ENCODE results near the gene GIT2.

The GIT2 gene

DNA sequence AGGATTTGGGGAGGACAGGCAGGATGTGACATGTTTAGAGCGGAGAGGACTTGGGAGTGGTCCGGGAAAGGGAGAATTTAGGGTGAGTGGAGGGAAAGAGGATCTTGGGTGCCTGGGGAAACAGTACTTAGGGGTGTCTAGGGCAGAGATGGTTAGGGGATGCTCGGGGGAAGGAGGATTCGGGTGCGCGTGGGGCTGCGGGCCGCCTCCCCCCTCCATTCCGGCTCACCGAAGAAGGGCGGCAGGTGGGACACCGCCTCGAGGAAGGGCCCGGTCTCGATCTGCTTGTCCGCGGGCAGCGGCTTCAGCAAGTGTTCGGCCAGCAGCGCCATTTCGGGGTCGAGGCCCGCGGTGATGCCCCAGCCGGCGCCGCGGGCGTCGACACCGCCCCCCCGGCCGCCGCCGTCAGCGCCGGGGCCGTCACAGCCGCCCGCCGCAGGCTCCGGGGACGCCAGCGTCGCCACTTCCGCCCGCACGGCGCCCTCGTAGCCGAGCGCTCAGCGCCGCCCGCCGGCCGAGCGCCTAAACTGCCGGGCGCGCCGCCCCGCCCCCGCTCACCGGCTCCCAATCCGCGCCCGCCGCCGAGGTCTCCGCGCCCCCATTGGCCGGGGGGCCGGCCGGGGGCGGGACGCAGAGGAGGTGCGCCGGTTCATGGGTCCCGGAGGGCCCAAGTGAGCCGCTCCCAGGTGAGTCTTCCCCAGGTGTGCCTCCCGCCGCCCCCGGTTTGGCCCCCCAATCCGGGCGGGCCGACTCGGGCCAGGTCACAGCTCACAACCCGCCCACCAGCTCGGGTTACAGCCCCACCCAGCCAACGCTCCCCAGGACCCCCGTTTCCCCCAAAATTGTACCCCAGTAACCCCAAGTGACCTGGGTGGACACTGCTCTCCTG lies 115.9 kb downstream of the GIT2 start, which contains the start of gene GLTP (continued):
- TF ChIP-seq, protein P1, sequence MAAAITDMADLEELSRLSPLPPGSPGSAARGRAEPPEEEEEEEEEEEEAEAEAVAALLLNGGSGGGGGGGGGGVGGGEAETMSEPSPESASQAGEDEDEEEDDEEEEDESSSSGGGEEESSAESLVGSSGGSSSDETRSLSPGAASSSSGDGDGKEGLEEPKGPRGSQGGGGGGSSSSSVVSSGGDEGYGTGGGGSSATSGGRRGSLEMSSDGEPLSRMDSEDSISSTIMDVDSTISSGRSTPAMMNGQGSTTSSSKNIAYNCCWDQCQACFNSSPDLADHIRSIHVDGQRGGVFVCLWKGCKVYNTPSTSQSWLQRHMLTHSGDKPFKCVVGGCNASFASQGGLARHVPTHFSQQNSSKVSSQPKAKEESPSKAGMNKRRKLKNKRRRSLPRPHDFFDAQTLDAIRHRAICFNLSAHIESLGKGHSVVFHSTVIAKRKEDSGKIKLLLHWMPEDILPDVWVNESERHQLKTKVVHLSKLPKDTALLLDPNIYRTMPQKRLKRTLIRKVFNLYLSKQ (tag by site-specific recombination; IDR thresholded peaks at IDR 0.05; ENCODE audit: borderline replicate concordance) = 0 out of 2 replicates have a peak, but pooled peaks have one; percentile 4
- 0 out of 2 replicates have a peak, but pooled peaks have one; percentile 53 for TF ChIP-seq ZSCAN23 (tag by site-specific recombination; IDR thresholded peaks at IDR 0.05)
- no peak for TF ChIP-seq ZNF223 (tag by site-specific recombination; IDR thresholded peaks at IDR 0.05)
- TF ChIP-seq ZNF776 (tag by site-specific recombination; IDR thresholded peaks at IDR 0.05; ENCODE audit: borderline replicate concordance) = no peak
- TF ChIP-seq YY1 (tag by site-specific recombination; IDR thresholded peaks at IDR 0.05) = peak; percentile 37; the same call in 1 of the 2 replicates
- TF ChIP-seq FEZF1 (tag by site-specific recombination; IDR thresholded peaks at IDR 0.05) = no peak
- TF ChIP-seq, protein P2, sequence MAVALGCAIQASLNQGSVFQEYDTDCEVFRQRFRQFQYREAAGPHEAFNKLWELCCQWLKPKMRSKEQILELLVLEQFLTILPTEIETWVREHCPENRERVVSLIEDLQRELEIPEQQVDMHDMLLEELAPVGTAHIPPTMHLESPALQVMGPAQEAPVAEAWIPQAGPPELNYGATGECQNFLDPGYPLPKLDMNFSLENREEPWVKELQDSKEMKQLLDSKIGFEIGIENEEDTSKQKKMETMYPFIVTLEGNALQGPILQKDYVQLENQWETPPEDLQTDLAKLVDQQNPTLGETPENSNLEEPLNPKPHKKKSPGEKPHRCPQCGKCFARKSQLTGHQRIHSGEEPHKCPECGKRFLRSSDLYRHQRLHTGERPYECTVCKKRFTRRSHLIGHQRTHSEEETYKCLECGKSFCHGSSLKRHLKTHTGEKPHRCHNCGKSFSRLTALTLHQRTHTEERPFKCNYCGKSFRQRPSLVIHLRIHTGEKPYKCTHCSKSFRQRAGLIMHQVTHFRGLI (tag by site-specific recombination; IDR thresholded peaks at IDR 0.05) = no peak; the same call in 1 of the 2 replicates
- no peak for TF ChIP-seq HOXD13 (CRISPR knock-in tag; IDR thresholded peaks at IDR 0.05; ENCODE audit: borderline replicate concordance)
- no peak for TF ChIP-seq ZFP41 (tag by site-specific recombination; IDR thresholded peaks at IDR 0.05; ENCODE audit: borderline replicate concordance)
- no peak for TF ChIP-seq ZNF266 (tag by site-specific recombination; IDR thresholded peaks at IDR 0.05; ENCODE audit: low read depth)
